Central memory CD8-positive, alpha-beta T cell (primary cell): ENCODE measurements around the gene NFILZ.

Experiments used
- ATAC-seq: fragments of 150-1000 bp; cut with Tn5 transposase; replicated peaks from 2 replicates; pipeline ENCODE4 v1.10.0; 2022; ENCODE audit warnings: mild to moderate bottlenecking, moderate FRiP score, moderate number of reproducible peaks; ENCODE audit not compliant: poor library complexity, severe bottlenecking; ENCODE audit errors: extremely low read depth
- DNase-seq, 2 donors: peaks; one replicate each; pipeline ENCODE4 v3.0.0; 2021; ENCODE audit warnings: low spot score in 2 of 2
- H3K27ac Mint-ChIP-seq: one replicate; pipeline ENCODE4 v1.8.0; 2022; ENCODE audit warnings: low read depth, mild to moderate bottlenecking, moderate library complexity, mixed read lengths
- H3K27me3 Mint-ChIP-seq: one replicate; pipeline ENCODE4 v1.8.0; 2022; ENCODE audit warnings: mixed read lengths
- H3K36me3 Mint-ChIP-seq: one replicate; pipeline ENCODE4 v1.8.0; 2022; ENCODE audit warnings: mild to moderate bottlenecking, moderate library complexity, mixed read lengths; ENCODE audit not compliant: insufficient read depth
- H3K4me1 Mint-ChIP-seq: one replicate; pipeline ENCODE4 v1.8.0; 2022; ENCODE audit warnings: mixed read lengths
- H3K4me3 Mint-ChIP-seq: one replicate; pipeline ENCODE4 v1.8.0; 2022; ENCODE audit warnings: mild to moderate bottlenecking, moderate library complexity, mixed read lengths
- H3K9me3 Mint-ChIP-seq: one replicate; pipeline ENCODE4 v1.8.0; 2022; ENCODE audit warnings: mixed read lengths

Gene NFILZ

GRCh38 chr19:8663920-8664670, 33.7 kb downstream of the NFILZ start:
- Mint-ChIP-seq H3K27me3 (no peaks in the 10 kb centered on the region), H3K4me3 (peak overlapping the region; percentile 49), H3K4me1 (peaks cover 42% of the 10 kb centered on the region), H3K36me3 (peaks cover 6% of the 10 kb centered on the region), H3K27ac (peak overlapping the region; percentile 39), H3K9me3 (no peaks in the 10 kb centered on the region)
- DNase-seq: no peak
- ATAC-seq: no peak

GRCh38 chr19:8664671-8665057, 34.2 kb downstream of the NFILZ start:
- Mint-ChIP-seq H3K27me3 (no peaks in the 10 kb centered on the region), H3K4me1 (peaks cover 46% of the 10 kb centered on the region), H3K36me3 (peaks cover 6% of the 10 kb centered on the region), H3K9me3 (no peaks in the 10 kb centered on the region), H3K27ac (no peak overlapping the region), H3K4me3 (peak overlapping the region; percentile 26)
- DNase-seq: no peak
- ATAC-seq: no peak

- Mint-ChIP-seq H3K36me3 (peaks cover 6% of the 10 kb centered on the region), H3K4me1 (peaks cover 55% of the 10 kb centered on the region), H3K9me3 (no peaks in the 10 kb centered on the region), H3K27ac (peak overlapping the region; percentile 66), H3K27me3 (no peaks in the 10 kb centered on the region), H3K4me3 (peak overlapping the region; percentile 64)
- DNase-seq: no peak
- ATAC-seq: peak; percentile 19
Observed at GRCh38 chr19:8665468-8666213, 35.2 kb downstream of the NFILZ start.

GRCh38 chr19:8666814-8667405, 36.5 kb downstream of the NFILZ start:
- ATAC-seq (no peak), DNase-seq (no peak)
- Mint-ChIP-seq H3K27ac (peak overlapping the region; percentile 66), H3K4me3 (no peak overlapping the region), H3K9me3 (no peaks in the 10 kb centered on the region), H3K27me3 (no peaks in the 10 kb centered on the region), H3K36me3 (peaks cover 6% of the 10 kb centered on the region), H3K4me1 (peaks cover 63% of the 10 kb centered on the region)

GRCh38 chr19:8673276-8673891, 43.0 kb downstream of the NFILZ start:
- peaks cover 22% of the 10 kb centered on the region for H3K4me1 Mint-ChIP-seq
- H3K36me3 Mint-ChIP-seq: no peaks in the 10 kb centered on the region
- no peaks in the 10 kb centered on the region for H3K27me3 Mint-ChIP-seq
- H3K27ac Mint-ChIP-seq: no peak overlapping the region
- DNase-seq (no peak), ATAC-seq (no peak)
- H3K4me3 Mint-ChIP-seq: no peak overlapping the region
- peaks cover 6% of the 10 kb centered on the region for H3K9me3 Mint-ChIP-seq

- Mint-ChIP-seq H3K9me3 (peaks cover 10% of the 10 kb centered on the region), H3K27me3 (no peaks in the 10 kb centered on the region), H3K4me1 (peaks cover 15% of the 10 kb centered on the region), H3K36me3 (no peaks in the 10 kb centered on the region), H3K4me3 (no peak overlapping the region), H3K27ac (no peak overlapping the region)
- ATAC-seq (no peak), DNase-seq (no peak)
Observed at GRCh38 chr19:8675066-8675465, 44.6 kb downstream of the NFILZ start.

GRCh38 chr19:8678244-8678807, 47.9 kb downstream of the NFILZ start:
- Mint-ChIP-seq H3K4me3 (no peak overlapping the region), H3K27me3 (no peaks in the 10 kb centered on the region), H3K9me3 (peaks cover 14% of the 10 kb centered on the region), H3K27ac (no peak overlapping the region), H3K36me3 (no peaks in the 10 kb centered on the region), H3K4me1 (peaks cover 5% of the 10 kb centered on the region)
- ATAC-seq: no peak
- no peak for DNase-seq
